DND-41 (cell line): ENCODE data around the gene CDK17.

Experiments used
- ATAC-seq: fragments of 200-7000 bp; cut with Tn5 transposase; 3 replicates; pipeline ENCODE4 v1.9.1; 2021; ENCODE audit warnings: low read depth; ENCODE audit not compliant: insufficient read depth
- DNase-seq: peaks from one replicate; pipeline ENCODE4 v3.0.0-alpha.2; 2020
- H2AFZ ChIP-seq: 2 replicates; pipeline ENCODE4 v1.6.0; 2012; ENCODE audit warnings: low read depth, low read length
- H3K27ac ChIP-seq: 2 replicates; pipeline ENCODE4 v1.5.1; 2012; ENCODE audit warnings: low read length, inconsistent platforms
- H3K27me3 ChIP-seq: fragments of 200-600 bp; sonication (generic); 2 replicates; pipeline ENCODE4 v1.6.0; 2012; ENCODE audit warnings: low read length, mild to moderate bottlenecking, inconsistent platforms; ENCODE audit not compliant: insufficient read depth, poor library complexity
- H3K36me3 ChIP-seq: 2 replicates; pipeline ENCODE4 v1.5.1; 2012; ENCODE audit warnings: low read length, inconsistent platforms; ENCODE audit not compliant: insufficient read depth
- H3K4me1 ChIP-seq: 2 replicates; pipeline ENCODE4 v1.5.1; 2012; ENCODE audit warnings: mild to moderate bottlenecking, low read length; ENCODE audit not compliant: insufficient read depth
- H3K4me2 ChIP-seq: 2 replicates; pipeline ENCODE4 v1.6.0; 2012; ENCODE audit warnings: mild to moderate bottlenecking, moderate library complexity, low read length, inconsistent platforms; ENCODE audit not compliant: insufficient read depth
- H3K4me3 ChIP-seq, 2 experiments: fragments of 200-600 bp in 1 of 2; shearing (Covaris generic) in 1 of 2; 2 replicates each; pipeline ENCODE4 v1.5.1; 2012 to 2016; ENCODE audit warnings: inconsistent platforms in 2 of 2, low read length in 2 of 2, mild to moderate bottlenecking in 2 of 2, low read depth in 1 of 2, moderate library complexity in 1 of 2
- H3K79me2 ChIP-seq: 2 replicates; pipeline ENCODE4 v1.6.0; 2012; ENCODE audit warnings: low read length, inconsistent platforms; ENCODE audit not compliant: insufficient read depth
- H3K9ac ChIP-seq: 2 replicates; pipeline ENCODE4 v1.6.0; 2012; ENCODE audit warnings: low read depth, mild to moderate bottlenecking, inconsistent platforms, low read length, moderate library complexity
- H3K9me3 ChIP-seq: 2 replicates; pipeline ENCODE4 v1.5.1; 2012; ENCODE audit warnings: low read length, moderate library complexity, mild to moderate bottlenecking, inconsistent platforms; ENCODE audit not compliant: insufficient read depth, severe bottlenecking
- H4K20me1 ChIP-seq: 2 replicates; pipeline ENCODE4 v1.6.0; 2012; ENCODE audit warnings: low read length; ENCODE audit not compliant: insufficient read depth
- EZH2 ChIP-seq: IDR thresholded peaks from 3 replicates; pipeline ENCODE4 v1.6.1; 2012; ENCODE audit warnings: borderline replicate concordance, low read depth, mild to moderate bottlenecking, moderate library complexity, low read length, inconsistent platforms; ENCODE audit not compliant: severe bottlenecking
- TF ChIP-seq, protein P1 (sequence below): IDR thresholded peaks from 2 replicates; pipeline ENCODE4 v1.5.1; 2012; ENCODE audit warnings: borderline replicate concordance, low read length, moderate library complexity, mild to moderate bottlenecking; ENCODE audit not compliant: poor library complexity, severe bottlenecking; ENCODE audit errors: extremely low read depth

CDK17 gene

DNA sequence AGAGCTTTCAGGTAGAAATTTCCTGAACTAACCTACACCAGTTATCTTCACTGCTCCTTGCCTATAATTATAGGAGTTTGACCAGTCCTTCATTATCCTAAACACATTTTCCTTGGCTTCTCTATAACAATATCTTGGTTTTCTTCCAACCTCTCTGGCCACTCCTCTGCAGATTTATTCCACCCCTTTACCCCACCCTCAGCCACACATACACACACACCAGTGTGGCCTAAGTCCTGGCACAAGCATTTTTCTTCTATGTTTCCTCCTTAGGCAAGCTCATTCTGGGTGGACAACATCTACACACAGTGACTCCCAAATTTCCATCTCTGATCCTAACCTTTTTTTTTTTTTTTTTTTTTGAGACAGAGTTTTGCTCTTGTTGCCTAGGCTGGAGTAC, 25.1 kb downstream of the CDK17 start:
- Histone ChIP-seq H3K4me1 (peaks cover 23% of the 10 kb centered on the region), H3K36me3 (no peaks in the 10 kb centered on the region), H2AFZ (no peak overlapping the region), H3K4me3 (no peak overlapping the region), H3K9ac (no peak overlapping the region), H4K20me1 (peaks cover 48% of the 10 kb centered on the region), H3K79me2 (peaks cover 99% of the 10 kb centered on the region), H3K9me3 (no peaks in the 10 kb centered on the region), H3K27ac (no peak overlapping the region), H3K4me2 (no peak overlapping the region), H3K27me3 (no peaks in the 10 kb centered on the region)
- DNase-seq (no peak), ATAC-seq (no peak)
- no peak for TF ChIP-seq EZH2
- TF ChIP-seq, protein P1, sequence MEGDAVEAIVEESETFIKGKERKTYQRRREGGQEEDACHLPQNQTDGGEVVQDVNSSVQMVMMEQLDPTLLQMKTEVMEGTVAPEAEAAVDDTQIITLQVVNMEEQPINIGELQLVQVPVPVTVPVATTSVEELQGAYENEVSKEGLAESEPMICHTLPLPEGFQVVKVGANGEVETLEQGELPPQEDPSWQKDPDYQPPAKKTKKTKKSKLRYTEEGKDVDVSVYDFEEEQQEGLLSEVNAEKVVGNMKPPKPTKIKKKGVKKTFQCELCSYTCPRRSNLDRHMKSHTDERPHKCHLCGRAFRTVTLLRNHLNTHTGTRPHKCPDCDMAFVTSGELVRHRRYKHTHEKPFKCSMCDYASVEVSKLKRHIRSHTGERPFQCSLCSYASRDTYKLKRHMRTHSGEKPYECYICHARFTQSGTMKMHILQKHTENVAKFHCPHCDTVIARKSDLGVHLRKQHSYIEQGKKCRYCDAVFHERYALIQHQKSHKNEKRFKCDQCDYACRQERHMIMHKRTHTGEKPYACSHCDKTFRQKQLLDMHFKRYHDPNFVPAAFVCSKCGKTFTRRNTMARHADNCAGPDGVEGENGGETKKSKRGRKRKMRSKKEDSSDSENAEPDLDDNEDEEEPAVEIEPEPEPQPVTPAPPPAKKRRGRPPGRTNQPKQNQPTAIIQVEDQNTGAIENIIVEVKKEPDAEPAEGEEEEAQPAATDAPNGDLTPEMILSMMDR, result no peak

- Histone ChIP-seq H3K9me3 (no peaks in the 10 kb centered on the region), H4K20me1 (peaks cover 72% of the 10 kb centered on the region), H3K27me3 (no peaks in the 10 kb centered on the region), H3K27ac (no peak overlapping the region), H3K4me2 (no peak overlapping the region), H3K79me2 (peaks cover 100% of the 10 kb centered on the region), H3K36me3 (no peaks in the 10 kb centered on the region), H3K4me1 (0 out of 2 replicates have a peak, but pooled peaks cover 6% of the 10 kb centered on the region), H2AFZ (no peak overlapping the region), H3K9ac (no peak overlapping the region), H3K4me3 (no peak overlapping the region)
- no peak for DNase-seq
- TF ChIP-seq, protein P1, result no peak
- TF ChIP-seq EZH2, result no peak
- no peak for ATAC-seq
These were observed 28.2 kb downstream of the CDK17 start for GRCh38 chr12:96371790-96372699.

DNA sequence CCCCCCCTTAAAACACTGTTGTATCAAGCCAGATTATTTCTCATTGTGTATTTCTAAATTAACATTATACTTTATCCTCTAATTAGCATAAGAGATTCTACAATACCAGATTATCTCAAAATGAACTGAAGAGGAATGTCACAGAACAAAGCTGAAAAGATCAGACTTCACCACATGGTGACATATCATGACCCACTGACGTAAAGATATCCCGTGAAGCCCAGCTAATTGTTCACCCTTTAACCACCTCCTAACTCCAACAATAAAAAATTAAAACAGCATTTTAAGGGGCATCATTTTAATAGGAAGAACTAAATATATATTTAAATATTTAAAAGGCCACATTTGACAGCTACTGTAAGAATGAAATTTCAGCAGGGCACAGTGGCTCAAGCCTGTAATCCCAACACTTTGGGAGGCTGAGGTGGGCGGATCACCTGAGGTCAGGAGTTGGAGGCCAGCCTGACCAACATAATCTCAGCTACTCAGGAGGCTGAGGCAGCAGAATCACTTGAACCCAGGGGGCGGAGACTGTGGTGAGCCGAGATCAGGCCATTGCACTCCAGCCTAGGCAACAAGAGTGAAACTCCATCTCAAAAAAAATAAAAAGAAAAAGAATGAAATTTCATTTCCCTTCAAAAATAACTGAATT, 29.0 kb downstream of the CDK17 start:
- Histone ChIP-seq H3K4me1 (0 out of 2 replicates have a peak, but pooled peaks cover 2% of the 10 kb centered on the region), H3K9me3 (no peaks in the 10 kb centered on the region)
- no peak for ATAC-seq

More for the DNA sequence above, 29.0 kb downstream of the CDK17 start:
- Histone ChIP-seq H3K27ac (no peak overlapping the region), H3K36me3 (no peaks in the 10 kb centered on the region), H3K4me3 (no peak overlapping the region), H3K27me3 (no peaks in the 10 kb centered on the region), H3K79me2 (peaks cover 100% of the 10 kb centered on the region), H3K9ac (no peak overlapping the region), H3K4me2 (no peak overlapping the region), H4K20me1 (peaks cover 75% of the 10 kb centered on the region), H2AFZ (no peak overlapping the region)
- TF ChIP-seq, protein P1, result no peak
- TF ChIP-seq EZH2, result no peak
- no peak for DNase-seq
